Stimulated activated CD8-positive, alpha-beta memory T cell treated with anti-CD3 and anti-CD28 coated beads, Interleukin-4, amount 100 ng/mL, for 4 hours (primary cell): Measurements from ENCODE around the gene TEX35.

Experiments used
- DNase-seq, 2 donors: peaks; one replicate each; pipeline ENCODE4 v3.0.0-alpha.2; 2020; ENCODE audit warnings: low read depth in 2 of 2, low spot score in 1 of 2

TEX35 gene

GRCh38 chr1:178516110-178516509 lies 3.2 kb downstream of the TEX35 start:
- no peak for DNase-seq

- DNase-seq = no peak
Observed at GRCh38 chr1:178518894-178519293, 6.0 kb downstream of the TEX35 start.

GRCh38 chr1:178520803-178521202 lies 7.9 kb downstream of the TEX35 start:
- no peak for DNase-seq

- no peak for DNase-seq
Observed at GRCh38 chr1:178521241-178521640, 8.3 kb downstream of the TEX35 start.

GRCh38 chr1:178527117-178527516 lies 14.2 kb downstream of the TEX35 start:
- no peak for DNase-seq

- DNase-seq = no peak
Observed at GRCh38 chr1:178528228-178528952, 15.5 kb downstream of the TEX35 start.

- no peak for DNase-seq
Observed at GRCh38 chr1:178528953-178529335, 16.0 kb downstream of the TEX35 start.

GRCh38 chr1:178529364-178530036 lies 16.6 kb downstream of the TEX35 start:
- no peak for DNase-seq

- no peak for DNase-seq
Observed at GRCh38 chr1:178530037-178530402, 17.1 kb downstream of the TEX35 start.

- DNase-seq = no peak
Observed at GRCh38 chr1:178530502-178530901, 17.6 kb downstream of the TEX35 start.

- DNase-seq = no peak
Observed at GRCh38 chr1:178531887-178532286, 19.0 kb downstream of the TEX35 start.

- DNase-seq = peak; percentile 44 to 54
Observed at GRCh38 chr1:178532392-178532791, 19.5 kb downstream of the TEX35 start.

GRCh38 chr1:178533121-178533946 lies 20.4 kb downstream of the TEX35 start:
- no peak for DNase-seq

GRCh38 chr1:178534137-178534868 lies 21.4 kb downstream of the TEX35 start:
- DNase-seq = no peak

- no peak for DNase-seq
Observed at GRCh38 chr1:178536329-178536728, 23.4 kb downstream of the TEX35 start.

GRCh38 chr1:178536844-178537371 lies 24.0 kb downstream of the TEX35 start:
- DNase-seq = no peak

GRCh38 chr1:178537382-178538090 lies 24.6 kb downstream of the TEX35 start:
- no peak for DNase-seq

GRCh38 chr1:178538192-178538916 lies 25.4 kb downstream of the TEX35 start:
- no peak for DNase-seq

GRCh38 chr1:178539291-178539690 lies 26.4 kb downstream of the TEX35 start:
- no peak for DNase-seq

GRCh38 chr1:178540204-178540603 lies 27.3 kb downstream of the TEX35 start:
- DNase-seq = no peak
